Measurements from ENCODE around the gene LRRC45.

LRRC45 gene

GRCh38 chr17:82022981-82023446, at the start of gene LRRC45:
LRRC45 (plus strand) TSS chr17:82023305; CDS start chr17:82023644, 339 bp downstream.
- TF ChIP-seq CTCF (IDR thresholded peaks at IDR 0.05; ENCODE audit: borderline replicate concordance, insufficient read depth, low read depth, low read length), result no peak
- H3K4me3 ChIP-seq (ENCODE audit: low read depth, low read length), result peak within 1 kb of the TSS; percentile 84

DNA sequence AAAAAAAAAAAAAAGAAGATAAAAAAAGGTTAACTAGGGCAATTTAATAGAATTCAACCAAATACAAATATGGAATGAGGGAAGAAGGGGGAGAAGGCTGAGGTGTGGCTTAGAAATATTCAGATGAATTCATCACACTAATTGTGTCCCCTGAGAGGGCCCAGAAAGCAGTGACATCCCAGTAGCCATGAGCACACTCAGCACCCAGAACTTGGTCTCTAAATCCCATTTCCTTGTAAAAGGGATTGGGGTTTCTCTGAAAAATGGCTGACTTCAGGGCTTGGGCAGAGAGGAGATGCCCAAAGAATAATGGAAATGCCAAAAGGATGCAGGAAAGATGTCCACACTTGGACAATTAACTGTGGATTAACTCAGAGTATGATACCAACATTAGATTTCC, 49.7 kb upstream of the LRRC45 start:
- H3K4me3 ChIP-seq (ENCODE audit: low read depth, low read length), result no peak overlapping the region
- TF ChIP-seq CTCF (IDR thresholded peaks at IDR 0.05; ENCODE audit: borderline replicate concordance, insufficient read depth, low read depth, low read length), result no peak

DNA sequence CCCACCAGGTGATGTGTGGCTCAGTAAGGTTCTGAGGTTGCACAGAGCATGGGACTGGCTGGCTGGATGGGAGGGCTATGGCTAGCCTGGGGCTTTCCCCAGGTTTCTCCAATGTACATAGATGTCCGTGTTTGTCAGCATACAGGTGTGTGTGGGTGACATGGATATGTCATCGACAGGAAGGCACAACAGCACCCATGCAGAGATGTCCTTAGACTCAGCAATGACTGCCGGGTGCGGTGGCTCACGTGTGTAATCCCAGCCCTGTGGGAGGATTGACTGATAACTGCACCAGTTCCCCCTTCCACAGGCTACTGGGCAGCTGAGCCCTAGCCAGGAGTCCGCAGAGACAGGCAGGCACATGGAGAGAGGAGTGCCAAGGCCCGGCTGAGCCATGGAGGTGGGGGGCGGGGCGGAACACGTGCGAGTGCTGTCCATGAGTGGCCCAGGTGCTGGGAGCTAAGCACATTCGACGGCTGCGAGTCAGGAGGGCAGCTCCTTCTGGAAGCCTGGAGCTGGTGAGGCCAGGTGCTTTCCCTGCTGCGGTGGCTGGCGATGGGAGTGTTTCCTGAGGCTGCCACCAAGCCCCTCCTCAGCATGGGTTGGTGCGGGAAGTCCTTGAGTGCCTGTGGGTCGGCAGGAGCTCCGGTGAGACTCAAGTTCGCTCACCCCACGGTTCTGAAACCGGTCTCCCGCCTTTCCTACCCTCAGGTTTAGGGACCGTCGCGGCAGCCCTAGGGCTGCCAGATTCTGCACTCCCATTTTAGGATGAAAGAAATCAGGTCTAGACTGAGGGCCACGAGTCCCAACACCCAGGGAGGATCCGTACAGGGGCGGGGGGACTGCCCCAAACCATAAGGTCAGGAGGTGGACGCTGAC, 46.5 kb upstream of the LRRC45 start:
- H3K4me3 ChIP-seq (ENCODE audit: low read depth, low read length), result peak overlapping the region; percentile 93
- TF ChIP-seq CTCF (IDR thresholded peaks at IDR 0.05; ENCODE audit: borderline replicate concordance, insufficient read depth, low read depth, low read length), result no peak

GRCh38 chr17:81977211-81977808, 45.8 kb upstream of the LRRC45 start, which contains the start of gene ASPSCR1:
ASPSCR1 (plus strand) TSS chr17:81977629; CDS start chr17:81977647, 18 bp downstream.
- TF ChIP-seq CTCF (IDR thresholded peaks at IDR 0.05; ENCODE audit: borderline replicate concordance, insufficient read depth, low read depth, low read length), result no peak
- H3K4me3 ChIP-seq (ENCODE audit: low read depth, low read length), result peak within 1 kb of the TSS; percentile 93

GRCh38 chr17:81978524-81979298, 44.4 kb upstream of the LRRC45 start:
- TF ChIP-seq CTCF (IDR thresholded peaks at IDR 0.05; ENCODE audit: borderline replicate concordance, insufficient read depth, low read depth, low read length), result no peak
- peak overlapping the region; percentile 93 for H3K4me3 ChIP-seq (ENCODE audit: low read depth, low read length)

- no peak for TF ChIP-seq CTCF (IDR thresholded peaks at IDR 0.05; ENCODE audit: borderline replicate concordance, insufficient read depth, low read depth, low read length)
- H3K4me3 ChIP-seq (ENCODE audit: low read depth, low read length), result no peak overlapping the region
Observed at GRCh38 chr17:81980122-81980521, 43.0 kb upstream of the LRRC45 start.

Measured in GM12875 (cell line).